GM10248 (cell line): ENCODE results near the gene TRIM3.

Experiments used
- CTCF ChIA-PET: fragments of 300-600 bp; sonication (Branson Sonifier 250); formaldehyde crosslinking; extraction: SDS; loops from one replicate; lab custom pipeline; 2021; ENCODE audit warnings: antibody characterized with exemption; lab: Yijun Ruan, JAX
- POLR2A ChIA-PET: fragments of 350-650 bp; sonication (Branson Sonifier 250); formaldehyde crosslinking; extraction: SDS; loops from one replicate; lab custom pipeline; 2020; ENCODE audit warnings: antibody characterized with exemption; lab: Yijun Ruan, JAX
- DNase-seq: peaks from one replicate; pipeline ENCODE4 v3.0.0; 2012; ENCODE audit errors: extremely low spot score
- CTCF ChIP-seq: IDR thresholded peaks from 2 replicates; pipeline ENCODE4 v1.5.1; 2012; ENCODE audit warnings: mild to moderate bottlenecking, low read depth; ENCODE audit errors: extremely low read depth, missing control alignments, control extremely low read depth

TRIM3 gene

GRCh38 chr11:6437423-6437822 lies 36.3 kb downstream of the TRIM3 start:
- no peak for DNase-seq
- CTCF ChIA-PET: interaction anchor here (0.7 to 13.4 kb wide), 13 partner anchors 7 to 321 kb away, joined by 3 to 371 read pairs (median 5); partner anchors contain the start of gene APBB1
- no peak for TF ChIP-seq CTCF
- POLR2A ChIA-PET: no interaction called here

GRCh38 chr11:6433998-6434660 lies 39.6 kb downstream of the TRIM3 start:
- ChIA-PET POLR2A (no interaction called here), CTCF (interaction anchor here (1.5 to 4.0 kb wide), 3 partner anchors 9 to 55 kb away, joined by 3 to 31 read pairs (median 16); no protein-coding TSS in a partner anchor)
- no peak for DNase-seq
- no peak for TF ChIP-seq CTCF

DNA sequence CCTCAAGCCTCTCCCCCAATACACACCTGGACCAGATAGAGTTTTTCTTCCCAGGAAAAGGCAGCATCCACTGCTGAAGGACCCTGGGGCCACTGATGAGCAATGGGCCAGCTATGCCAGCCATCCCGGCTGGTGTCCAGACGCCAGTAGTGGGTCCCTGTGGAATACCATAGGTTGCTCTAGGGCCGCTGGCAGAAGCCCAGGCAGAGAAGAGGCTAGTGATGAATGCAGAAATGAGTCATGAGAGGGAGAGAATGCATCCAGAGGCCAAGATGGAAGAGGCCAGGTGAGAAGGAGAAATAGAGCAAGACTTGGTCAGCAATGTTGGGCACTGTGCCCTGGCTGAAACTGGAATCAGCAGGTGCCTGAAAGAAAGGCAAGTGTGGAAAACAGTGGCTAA lies 41.9 kb downstream of the TRIM3 start:
- CTCF ChIA-PET: interaction anchor here (1.2 to 5.0 kb wide), 3 partner anchors 9 to 53 kb away, joined by 3 to 43 read pairs (median 34); partner anchors contain the start of gene HPX

DNA sequence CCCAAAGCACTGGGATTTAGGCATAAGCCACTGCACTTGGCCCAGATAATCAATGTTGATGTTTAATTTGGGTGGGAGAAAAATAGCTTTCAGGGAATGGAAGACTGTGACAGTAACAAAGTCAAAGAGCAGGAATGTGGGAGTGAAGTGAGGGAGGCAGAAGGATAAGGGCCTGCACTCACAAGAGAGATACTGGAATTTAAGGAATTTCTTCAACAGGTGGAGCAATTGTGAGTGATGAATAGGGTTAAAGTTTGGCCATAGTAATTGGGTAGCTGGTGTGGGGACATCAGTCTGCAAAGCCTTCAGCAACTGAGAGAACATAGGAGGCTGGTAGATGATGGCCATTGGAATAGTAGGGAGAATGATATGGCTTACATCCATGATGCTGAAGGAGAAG lies 46.2 kb downstream of the TRIM3 start:
- POLR2A ChIA-PET: no interaction called here
- TF ChIP-seq CTCF: no peak
- no peak for DNase-seq
- CTCF ChIA-PET: interaction anchor here (1.0 to 14.6 kb wide), 4 partner anchors 9 to 49 kb away, joined by 3 to 136 read pairs (median 24); partner anchors contain the start of genes APBB1 and HPX

More for the DNA sequence above, 41.9 kb downstream of the TRIM3 start:
- POLR2A ChIA-PET: no interaction called here
- no peak for DNase-seq
- TF ChIP-seq CTCF: no peak

DNA sequence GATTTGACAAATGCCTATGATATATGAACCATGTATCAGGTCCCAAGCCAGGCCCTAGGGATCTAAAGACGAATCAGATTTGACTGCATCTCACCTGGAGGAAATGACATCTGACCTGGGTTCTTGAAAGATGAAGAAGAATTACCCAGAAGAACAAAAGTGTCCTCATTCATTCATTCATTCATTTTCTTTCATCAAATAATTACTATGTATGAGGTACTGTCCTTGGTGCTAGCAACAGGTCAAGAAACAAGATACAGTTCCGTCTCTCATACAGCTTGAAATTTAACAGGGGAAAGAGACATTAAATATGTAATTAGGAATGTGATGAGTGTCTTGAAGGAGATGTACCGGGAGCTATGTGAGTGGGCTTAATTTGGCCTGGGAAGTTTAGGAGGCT lies 53.1 kb downstream of the TRIM3 start:
- no peak for TF ChIP-seq CTCF
- DNase-seq: no peak
- ChIA-PET POLR2A (no interaction called here), CTCF (interaction anchor here (1.2 to 14.6 kb wide), 5 partner anchors 9 to 42 kb away, joined by 4 to 136 read pairs (median 10); partner anchors contain the start of gene HPX)

- ChIA-PET POLR2A (interaction anchor here (0.6 to 1.1 kb wide), 2 partner anchors 17 to 62 kb away, joined by 3 to 12 read pairs; partner anchors contain the start of genes ARFIP2 and TIMM10B), CTCF (interaction anchor here (0.7 to 14.6 kb wide), 9 partner anchors 8 to 63 kb away, joined by 3 to 136 read pairs (median 6); partner anchors contain the start of gene HPX)
- DNase-seq: peak; percentile 76
- TF ChIP-seq CTCF: no peak
These were observed 54.6 kb downstream of the TRIM3 start, which contains the start of gene APBB1 for GRCh38 chr11:6419009-6419631. APBB1 (minus strand) TSS chr11:6419094; CDS start chr11:6411347, 7,747 bp downstream.
